MM.1S (cell line): ENCODE results near the gene AGPS.
"Not testable (repeated sequence)": the region's sequence is repeated elsewhere in the genome, so short reads cannot be mapped to it uniquely, and the experiment has no call there.

Experiments
- DNase-seq: peaks from one replicate; pipeline ENCODE4 v3.0.0-alpha.2; 2015
- H2AFZ ChIP-seq: fragments of 300-600 bp; sonication (generic); 2 replicates; pipeline ENCODE4 v1.6.0; 2016; ENCODE audit warnings: antibody characterized with exemption, low read length
- H3F3A ChIP-seq: fragments of 300-600 bp; sonication (generic); 2 replicates; pipeline ENCODE4 v1.6.1; 2016; ENCODE audit warnings: mild to moderate bottlenecking, antibody characterized with exemption, low read length, moderate library complexity, mixed read lengths; ENCODE audit not compliant: insufficient read depth
- H3K27ac ChIP-seq: fragments of 300-600 bp; sonication (generic); 2 replicates; pipeline ENCODE4 v1.5.1; 2016; ENCODE audit warnings: mild to moderate bottlenecking, low read length
- H3K27me3 ChIP-seq: fragments of 300-600 bp; sonication (generic); replicated peaks from 2 replicates; pipeline ENCODE4 v1.6.0; 2016; ENCODE audit warnings: low read length; ENCODE audit not compliant: insufficient read depth
- H3K36me3 ChIP-seq: fragments of 300-600 bp; sonication (generic); replicated peaks from 2 replicates; pipeline ENCODE4 v1.6.1; 2016; ENCODE audit warnings: mild to moderate bottlenecking, low read length, mixed read lengths; ENCODE audit not compliant: insufficient read depth
- H3K4me1 ChIP-seq: fragments of 300-600 bp; sonication (generic); 2 replicates; pipeline ENCODE4 v1.6.1; 2016; ENCODE audit warnings: low read length, mixed read lengths
- H3K4me2 ChIP-seq: fragments of 300-600 bp; sonication (generic); 2 replicates; pipeline ENCODE4 v1.6.0; 2016; ENCODE audit warnings: low read depth, low read length
- H3K4me3 ChIP-seq: fragments of 300-600 bp; sonication (generic); 2 replicates; pipeline ENCODE4 v1.5.1; 2016; ENCODE audit warnings: low read length, mixed read lengths
- H3K79me2 ChIP-seq: fragments of 300-600 bp; sonication (generic); 2 replicates; pipeline ENCODE4 v1.6.1; 2016; ENCODE audit warnings: mixed run types, low read length, mixed read lengths
- H3K9ac ChIP-seq: fragments of 300-600 bp; sonication (generic); 2 replicates; pipeline ENCODE4 v1.6.1; 2016; ENCODE audit warnings: low read length, mixed read lengths
- H3K9me2 ChIP-seq: fragments of 300-600 bp; sonication (generic); replicated peaks from 2 replicates; pipeline ENCODE4 v1.6.1; 2016; ENCODE audit warnings: mild to moderate bottlenecking, low read length, mixed read lengths; ENCODE audit not compliant: insufficient read depth
- H3K9me3 ChIP-seq: fragments of 300-600 bp; sonication (generic); replicated peaks from 2 replicates; pipeline ENCODE4 v1.6.1; 2016; ENCODE audit warnings: mild to moderate bottlenecking, low read length, mixed read lengths; ENCODE audit not compliant: insufficient read depth
- H4K20me1 ChIP-seq: fragments of 300-600 bp; sonication (generic); 2 replicates; pipeline ENCODE4 v1.6.1; 2016; ENCODE audit warnings: mild to moderate bottlenecking, low read length, moderate library complexity, mixed read lengths; ENCODE audit not compliant: insufficient read depth
- CTCF ChIP-seq: fragments of 300-600 bp; sonication (generic); IDR thresholded peaks from 2 replicates; pipeline ENCODE4 v1.5.1; 2016; ENCODE audit warnings: antibody characterized with exemption, low read length, mixed read lengths
- EZH2 ChIP-seq: fragments of 300-600 bp; sonication (generic); optimal IDR thresholded peaks from 2 replicates; pipeline ENCODE3; 2017; ENCODE audit warnings: low read depth, mild to moderate bottlenecking, antibody characterized with exemption, low read length, mixed read lengths
- EZH2phosphoT487 ChIP-seq: fragments of 300-600 bp; sonication (generic); IDR thresholded peaks from 2 replicates; pipeline ENCODE4 v1.6.1; 2018; ENCODE audit warnings: antibody characterized with exemption, low read length

Gene AGPS

GRCh38 chr2:177413703-177414102 lies 21.1 kb downstream of the AGPS start:
- H3K79me2 ChIP-seq = peaks cover 66% of the 10 kb centered on the region
- no peaks in the 10 kb centered on the region for H3F3A ChIP-seq
- no peaks in the 10 kb centered on the region for H4K20me1 ChIP-seq
- no peaks in the 10 kb centered on the region for H3K36me3 ChIP-seq
- H3K27ac ChIP-seq = no peak overlapping the region
- H2AFZ ChIP-seq = no peak overlapping the region
- no peak for TF ChIP-seq EZH2phosphoT487
- TF ChIP-seq EZH2 = no peak
- no peak for TF ChIP-seq CTCF
- DNase-seq = no peak
- no peaks in the 10 kb centered on the region for H3K9me2 ChIP-seq
- no peak overlapping the region for H3K4me2 ChIP-seq
- H3K4me1 ChIP-seq = no peaks in the 10 kb centered on the region
- H3K27me3 ChIP-seq = no peaks in the 10 kb centered on the region
- H3K9me3 ChIP-seq = no peaks in the 10 kb centered on the region
- no peak overlapping the region for H3K9ac ChIP-seq
- no peak overlapping the region for H3K4me3 ChIP-seq

- Histone ChIP-seq H3K4me2 (no peak overlapping the region), H3K9ac (no peak overlapping the region), H3F3A (no peaks in the 10 kb centered on the region), H3K9me3 (no peaks in the 10 kb centered on the region), H3K79me2 (peaks cover 39% of the 10 kb centered on the region), H3K4me3 (no peak overlapping the region), H3K27ac (no peak overlapping the region), H2AFZ (no peak overlapping the region), H3K27me3 (no peaks in the 10 kb centered on the region), H4K20me1 (no peaks in the 10 kb centered on the region), H3K36me3 (no peaks in the 10 kb centered on the region), H3K9me2 (no peaks in the 10 kb centered on the region), H3K4me1 (no peaks in the 10 kb centered on the region)
- no peak for TF ChIP-seq CTCF
- TF ChIP-seq EZH2phosphoT487 = no peak
- TF ChIP-seq EZH2 = no peak
- DNase-seq = no peak
These were observed 26.7 kb downstream of the AGPS start for GRCh38 chr2:177419274-177419673.

- H4K20me1 ChIP-seq = no peaks in the 10 kb centered on the region
- no peak overlapping the region for H3K27ac ChIP-seq
- no peak overlapping the region for H3K4me3 ChIP-seq
- H3K79me2 ChIP-seq = peaks cover 27% of the 10 kb centered on the region
- H2AFZ ChIP-seq = no peak overlapping the region
- H3K9me3 ChIP-seq = no peaks in the 10 kb centered on the region
- H3K9ac ChIP-seq = no peak overlapping the region
- no peaks in the 10 kb centered on the region for H3F3A ChIP-seq
- H3K9me2 ChIP-seq = no peaks in the 10 kb centered on the region
- no peaks in the 10 kb centered on the region for H3K27me3 ChIP-seq
- H3K4me1 ChIP-seq = no peaks in the 10 kb centered on the region
- H3K36me3 ChIP-seq = no peaks in the 10 kb centered on the region
- DNase-seq = no peak
- TF ChIP-seq CTCF (no peak), EZH2 (no peak), EZH2phosphoT487 (no peak)
- no peak overlapping the region for H3K4me2 ChIP-seq
These were observed 29.7 kb downstream of the AGPS start for GRCh38 chr2:177422271-177422670.

- H3K27ac ChIP-seq, H3K27me3 ChIP-seq, H4K20me1 ChIP-seq, DNase-seq, H3K9me2 ChIP-seq, H3K4me3 ChIP-seq, H3K9me3 ChIP-seq, H3K36me3 ChIP-seq, H2AFZ ChIP-seq, H3K4me1 ChIP-seq, H3K9ac ChIP-seq, H3F3A ChIP-seq, H3K4me2 ChIP-seq: not testable (repeated sequence)
- peaks cover 28% of the 10 kb centered on the region for H3K79me2 ChIP-seq
These were observed 31.5 kb downstream of the AGPS start for GRCh38 chr2:177424120-177424519.

GRCh38 chr2:177424620-177425019 lies 32.0 kb downstream of the AGPS start:
- H3K36me3 ChIP-seq, H3K9me2 ChIP-seq, H3K4me1 ChIP-seq, H3K4me3 ChIP-seq, H3K4me2 ChIP-seq, DNase-seq, H3F3A ChIP-seq, H3K27ac ChIP-seq, H4K20me1 ChIP-seq, H3K9ac ChIP-seq, H3K9me3 ChIP-seq, H3K27me3 ChIP-seq, H2AFZ ChIP-seq: not testable (repeated sequence)
- H3K79me2 ChIP-seq = peaks cover 32% of the 10 kb centered on the region
